Esophagus muscularis mucosa (tissue), 3 donors: ENCODE measurements around the gene RASD2.

Experiments
- CTCF ChIP-seq, 3 experiments: fragments of 200-600 bp in 2 of 3; fragments of 450-650 bp in 1 of 3; sonication (generic) in 2 of 3; IDR thresholded peaks; one replicate each; pipeline ENCODE4 v1.5.1; 2017 to 2019; ENCODE audit warnings: antibody characterized with exemption in 3 of 3, mild to moderate bottlenecking in 2 of 3, moderate library complexity in 1 of 3
- POLR2A ChIP-seq: fragments of 450-650 bp; IDR thresholded peaks from one replicate; pipeline ENCODE4 v1.6.1; 2017; ENCODE audit warnings: antibody characterized with exemption, moderate library complexity, mild to moderate bottlenecking, low read depth
- POLR2AphosphoS5 ChIP-seq, 2 donors: sonication (generic); formaldehyde crosslinking; IDR thresholded peaks; one replicate each; pipeline ENCODE4 v1.6.1; 2017; ENCODE audit warnings: antibody characterized with exemption in 2 of 2

GRCh38 chr22:35556666-35557065, 16.0 kb downstream of the RASD2 start:
- TF ChIP-seq POLR2A (no peak), POLR2AphosphoS5 (IDR thresholded peaks at IDR 0.05) (no peak), CTCF (IDR thresholded peaks at IDR 0.05) (no peak)
